Vagina (tissue), 2 donors: ENCODE measurements around the gene GBP3.

Experiments
- POLR2A ChIP-seq, 2 donors: fragments of 450-650 bp; IDR thresholded peaks; one replicate each; pipeline ENCODE4 v1.6.1; 2017; ENCODE audit warnings: antibody characterized with exemption in 2 of 2, mild to moderate bottlenecking in 2 of 2, moderate library complexity in 2 of 2
- POLR2AphosphoS5 ChIP-seq, 2 donors: sonication (generic); formaldehyde crosslinking; IDR thresholded peaks; one replicate each; pipeline ENCODE4 v1.9.0; 2017; ENCODE audit warnings: antibody characterized with exemption in 2 of 2, mild to moderate bottlenecking in 2 of 2, low read depth in 1 of 2; ENCODE audit not compliant: insufficient read depth in 1 of 2
- TF ChIP-seq, protein P1 (sequence below), 3 experiments: fragments of 450-650 bp in 2 of 3; fragments of 200-600 bp in 1 of 3; sonication (generic) in 1 of 3; IDR thresholded peaks; one replicate each; pipeline ENCODE4 v1.5.1; 2017 to 2019; ENCODE audit warnings: antibody characterized with exemption in 3 of 3, mild to moderate bottlenecking in 2 of 3, moderate library complexity in 2 of 3

DNA sequence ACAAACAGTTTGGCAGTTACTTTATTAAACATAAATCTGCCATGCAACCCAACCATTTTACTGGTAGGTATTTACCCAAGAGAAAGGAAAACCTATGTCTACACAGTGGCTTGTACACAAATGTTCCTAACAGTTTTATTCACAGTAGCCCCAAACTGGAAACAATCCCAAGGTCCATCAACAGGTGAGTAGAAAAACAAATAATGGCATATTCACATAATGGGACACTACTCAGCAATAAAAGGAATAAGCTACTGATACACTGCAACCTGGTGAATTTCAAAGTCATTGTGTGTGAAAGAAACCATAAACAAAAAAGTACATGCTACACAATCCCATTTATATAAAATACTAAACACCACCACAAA lies 42.9 kb downstream of the GBP3 start:
- TF ChIP-seq, protein P1, sequence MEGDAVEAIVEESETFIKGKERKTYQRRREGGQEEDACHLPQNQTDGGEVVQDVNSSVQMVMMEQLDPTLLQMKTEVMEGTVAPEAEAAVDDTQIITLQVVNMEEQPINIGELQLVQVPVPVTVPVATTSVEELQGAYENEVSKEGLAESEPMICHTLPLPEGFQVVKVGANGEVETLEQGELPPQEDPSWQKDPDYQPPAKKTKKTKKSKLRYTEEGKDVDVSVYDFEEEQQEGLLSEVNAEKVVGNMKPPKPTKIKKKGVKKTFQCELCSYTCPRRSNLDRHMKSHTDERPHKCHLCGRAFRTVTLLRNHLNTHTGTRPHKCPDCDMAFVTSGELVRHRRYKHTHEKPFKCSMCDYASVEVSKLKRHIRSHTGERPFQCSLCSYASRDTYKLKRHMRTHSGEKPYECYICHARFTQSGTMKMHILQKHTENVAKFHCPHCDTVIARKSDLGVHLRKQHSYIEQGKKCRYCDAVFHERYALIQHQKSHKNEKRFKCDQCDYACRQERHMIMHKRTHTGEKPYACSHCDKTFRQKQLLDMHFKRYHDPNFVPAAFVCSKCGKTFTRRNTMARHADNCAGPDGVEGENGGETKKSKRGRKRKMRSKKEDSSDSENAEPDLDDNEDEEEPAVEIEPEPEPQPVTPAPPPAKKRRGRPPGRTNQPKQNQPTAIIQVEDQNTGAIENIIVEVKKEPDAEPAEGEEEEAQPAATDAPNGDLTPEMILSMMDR (IDR thresholded peaks at IDR 0.05): no peak
- no peak for TF ChIP-seq POLR2A (IDR thresholded peaks at IDR 0.05)
- no peak for TF ChIP-seq POLR2AphosphoS5 (IDR thresholded peaks at IDR 0.05; ENCODE audit: insufficient read depth in 1 of 2, low read depth in 1 of 2)
